Measurements from ENCODE around the gene MYH10. TPM values are rescaled to one million over a fixed set of nuclear protein-coding genes. Genes with fewer than 3 reads are reported as not detected.

Gene MYH10
- total and polyA plus RNA-seq, 2 experiments from 2014 or later = 75.6 to 87.8 TPM

DNA sequence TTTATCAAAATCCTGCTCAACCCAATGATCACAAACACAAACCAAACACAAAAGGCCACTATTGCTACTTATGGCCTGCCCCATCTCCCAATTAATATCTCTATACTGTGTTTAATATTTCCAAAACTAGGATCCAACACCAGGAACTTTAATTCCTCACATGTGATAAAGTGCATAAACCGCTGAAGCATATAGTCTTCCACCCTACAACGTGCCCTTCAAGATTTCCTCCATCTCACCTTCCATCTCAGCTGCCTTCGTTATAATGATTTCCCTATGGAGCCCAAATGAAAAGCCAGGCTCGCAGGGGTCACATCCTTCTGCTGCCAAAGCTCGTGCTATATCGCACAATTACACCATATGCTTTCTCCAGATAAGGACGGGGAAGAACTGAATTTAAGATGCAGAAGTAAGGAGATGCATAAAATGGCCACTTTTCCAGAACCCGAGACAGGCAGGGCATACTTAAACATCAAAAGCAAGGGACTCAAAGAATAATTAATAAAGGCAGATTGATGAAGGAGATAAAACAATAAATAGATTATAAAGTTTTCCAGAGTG, 1.8 kb downstream of the MYH10 start:
- TF ChIP-seq EZH2 (IDR thresholded peaks at IDR 0.05; ENCODE audit: borderline replicate concordance) (no peak), EZH2phosphoT487 (IDR thresholded peaks at IDR 0.05; ENCODE audit: low read depth, severe bottlenecking, unreplicated experiment) (no peak)
- TF ChIP-seq, protein P1, sequence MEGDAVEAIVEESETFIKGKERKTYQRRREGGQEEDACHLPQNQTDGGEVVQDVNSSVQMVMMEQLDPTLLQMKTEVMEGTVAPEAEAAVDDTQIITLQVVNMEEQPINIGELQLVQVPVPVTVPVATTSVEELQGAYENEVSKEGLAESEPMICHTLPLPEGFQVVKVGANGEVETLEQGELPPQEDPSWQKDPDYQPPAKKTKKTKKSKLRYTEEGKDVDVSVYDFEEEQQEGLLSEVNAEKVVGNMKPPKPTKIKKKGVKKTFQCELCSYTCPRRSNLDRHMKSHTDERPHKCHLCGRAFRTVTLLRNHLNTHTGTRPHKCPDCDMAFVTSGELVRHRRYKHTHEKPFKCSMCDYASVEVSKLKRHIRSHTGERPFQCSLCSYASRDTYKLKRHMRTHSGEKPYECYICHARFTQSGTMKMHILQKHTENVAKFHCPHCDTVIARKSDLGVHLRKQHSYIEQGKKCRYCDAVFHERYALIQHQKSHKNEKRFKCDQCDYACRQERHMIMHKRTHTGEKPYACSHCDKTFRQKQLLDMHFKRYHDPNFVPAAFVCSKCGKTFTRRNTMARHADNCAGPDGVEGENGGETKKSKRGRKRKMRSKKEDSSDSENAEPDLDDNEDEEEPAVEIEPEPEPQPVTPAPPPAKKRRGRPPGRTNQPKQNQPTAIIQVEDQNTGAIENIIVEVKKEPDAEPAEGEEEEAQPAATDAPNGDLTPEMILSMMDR (IDR thresholded peaks at IDR 0.05; ENCODE audit: poor library complexity) = no peak
- Histone ChIP-seq H3K9me3 (ENCODE audit: low read depth) (no peaks in the 10 kb centered on the region), H3K79me2 (peaks cover 66% of the 10 kb centered on the region), H2AFZ (peak overlapping the region; percentile 29), H3K27me3 (no peaks in the 10 kb centered on the region), H3K9me2 (replicated peaks; ENCODE audit: insufficient read depth) (no peaks in the 10 kb centered on the region), H3K27ac (peak overlapping the region; percentile 89), H3K4me1 (ENCODE audit: insufficient read depth) (peaks cover 17% of the 10 kb centered on the region), H3K4me3 (peak overlapping the region; percentile 95), H3K36me3 (replicated peaks; ENCODE audit: insufficient read depth, low read depth) (no peaks in the 10 kb centered on the region), H3K4me2 (peak overlapping the region; percentile 88), H4K20me1 (ENCODE audit: insufficient read depth, poor library complexity, severe bottlenecking) (peaks cover 27% of the 10 kb centered on the region)
- 22% methylated on average over 8 of the region's 8 CpGs for WGBS (ENCODE audit: low lambda C conversion rate, missing lambda C conversion rate)
- DNase-seq (ENCODE audit: low spot score) = no peak

DNA sequence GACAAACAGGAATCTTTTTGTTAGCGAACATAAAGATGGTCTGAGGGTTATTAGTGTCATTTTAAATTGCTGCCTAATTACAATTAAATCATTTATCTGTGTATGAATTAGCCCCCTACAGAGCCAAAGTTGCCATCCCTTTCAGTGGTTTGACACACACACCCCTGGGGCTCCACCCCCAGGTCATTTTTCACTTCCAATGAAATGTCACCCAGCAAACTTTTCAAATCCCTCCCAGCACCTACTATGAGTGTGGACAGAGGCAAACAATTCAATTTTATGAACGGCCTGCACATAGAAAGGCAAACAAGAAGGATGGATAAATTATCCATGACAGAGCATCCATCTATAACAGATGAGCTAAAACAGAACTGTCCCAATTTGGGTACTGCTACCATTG, 2.4 kb downstream of the MYH10 start:
- DNase-seq (ENCODE audit: low spot score) = no peak
- Histone ChIP-seq H3K4me3 (peak overlapping the region; percentile 95), H3K9me3 (ENCODE audit: low read depth) (no peaks in the 10 kb centered on the region), H3K79me2 (peaks cover 71% of the 10 kb centered on the region), H3K27me3 (no peaks in the 10 kb centered on the region), H3K4me2 (peak overlapping the region; percentile 88), H4K20me1 (ENCODE audit: insufficient read depth, poor library complexity, severe bottlenecking) (peaks cover 27% of the 10 kb centered on the region), H3K9me2 (replicated peaks; ENCODE audit: insufficient read depth) (no peaks in the 10 kb centered on the region), H2AFZ (no peak overlapping the region), H3K36me3 (replicated peaks; ENCODE audit: insufficient read depth, low read depth) (no peaks in the 10 kb centered on the region), H3K27ac (peak overlapping the region; percentile 89), H3K4me1 (ENCODE audit: insufficient read depth) (peaks cover 21% of the 10 kb centered on the region)
- TF ChIP-seq EZH2phosphoT487 (IDR thresholded peaks at IDR 0.05; ENCODE audit: low read depth, severe bottlenecking, unreplicated experiment) (no peak), EZH2 (IDR thresholded peaks at IDR 0.05; ENCODE audit: borderline replicate concordance) (no peak)
- TF ChIP-seq, protein P1 (IDR thresholded peaks at IDR 0.05; ENCODE audit: poor library complexity) = no peak
- WGBS (ENCODE audit: low lambda C conversion rate, missing lambda C conversion rate) = 52% methylated on average over 2 of the region's 2 CpGs

DNA sequence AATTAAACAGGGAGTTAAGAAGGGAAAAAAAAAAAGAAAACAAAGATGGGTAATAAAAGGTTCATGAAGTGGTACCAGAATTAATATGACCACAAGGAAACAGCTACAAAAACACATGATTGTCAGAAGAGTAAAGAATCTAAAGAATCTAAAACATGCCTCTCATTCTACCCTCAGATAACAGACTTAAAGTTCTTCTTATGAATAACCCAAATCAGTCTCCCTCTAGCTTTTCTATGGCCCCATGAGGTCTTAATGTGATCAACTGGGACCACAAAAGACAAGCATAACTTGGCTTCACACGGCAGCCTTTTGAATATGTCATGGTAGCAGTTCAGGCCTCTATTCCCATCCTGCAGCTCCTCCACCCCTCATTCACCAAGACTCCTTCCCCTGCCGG, 6.9 kb downstream of the MYH10 start:
- Histone ChIP-seq H3K79me2 (peaks cover 100% of the 10 kb centered on the region), H3K9me3 (ENCODE audit: low read depth) (no peaks in the 10 kb centered on the region), H3K36me3 (replicated peaks; ENCODE audit: insufficient read depth, low read depth) (no peaks in the 10 kb centered on the region), H3K27me3 (no peaks in the 10 kb centered on the region), H3K4me1 (ENCODE audit: insufficient read depth) (peaks cover 14% of the 10 kb centered on the region), H2AFZ (no peak overlapping the region), H4K20me1 (ENCODE audit: insufficient read depth, poor library complexity, severe bottlenecking) (peaks cover 24% of the 10 kb centered on the region), H3K9me2 (replicated peaks; ENCODE audit: insufficient read depth) (no peaks in the 10 kb centered on the region), H3K27ac (no peak overlapping the region), H3K4me3 (no peak overlapping the region), H3K4me2 (no peak overlapping the region)
- 69% methylated on average over 2 of the region's 2 CpGs for WGBS (ENCODE audit: low lambda C conversion rate, missing lambda C conversion rate)
- DNase-seq (ENCODE audit: low spot score) = no peak
- TF ChIP-seq EZH2phosphoT487 (IDR thresholded peaks at IDR 0.05; ENCODE audit: low read depth, severe bottlenecking, unreplicated experiment) (no peak), EZH2 (IDR thresholded peaks at IDR 0.05; ENCODE audit: borderline replicate concordance) (no peak)
- TF ChIP-seq, protein P1 (IDR thresholded peaks at IDR 0.05; ENCODE audit: poor library complexity) = no peak
